Activated CD8-positive, alpha-beta memory T cell treated with anti-CD3 and anti-CD28 coated beads, Interleukin-2, amount 10 ng/mL, durations not matched to agents 7 days and 5 days (primary cell): Measurements from ENCODE around the gene UBR4. TPM values are rescaled to one million over a fixed set of nuclear protein-coding genes. Genes with fewer than 3 reads are reported as not detected.
A peak's percentile ranks its signal among the peaks of the same experiment; 100 is the strongest.
"Not testable (repeated sequence)": the region's sequence is repeated elsewhere in the genome, so short reads cannot be mapped to it uniquely, and the experiment has no call there.

Experiments
- ATAC-seq: fragments of 150-1000 bp; cut with Tn5 transposase; one replicate; pipeline ENCODE4 v1.10.0; 2021; ENCODE audit warnings: moderate library complexity
- CTCF ChIA-PET: fragments of 350-600 bp; sonication (Branson Sonifier 250); formaldehyde crosslinking; loops from one replicate; lab custom pipeline; 2021; ENCODE audit warnings: antibody characterized with exemption; lab: Charles Lee
- DNase-seq: peaks from one replicate; pipeline ENCODE4 v3.0.0-alpha.2; 2020
- H3K27ac Mint-ChIP-seq: one replicate; pipeline ENCODE4 v1.8.0; 2021; ENCODE audit warnings: mild to moderate bottlenecking, mixed read lengths
- H3K27me3 Mint-ChIP-seq: one replicate; pipeline ENCODE4 v1.8.0; 2021; ENCODE audit warnings: mixed read lengths
- H3K36me3 Mint-ChIP-seq: one replicate; pipeline ENCODE4 v1.8.0; 2021; ENCODE audit warnings: mild to moderate bottlenecking, mixed read lengths
- H3K4me1 Mint-ChIP-seq: one replicate; pipeline ENCODE4 v1.8.0; 2021; ENCODE audit warnings: mixed read lengths
- H3K4me3 Mint-ChIP-seq: one replicate; pipeline ENCODE4 v1.8.0; 2021; ENCODE audit warnings: mild to moderate bottlenecking, moderate library complexity, mixed read lengths
- H3K9me3 Mint-ChIP-seq: one replicate; pipeline ENCODE4 v1.8.0; 2022; ENCODE audit warnings: low read depth, mixed read lengths
- total RNA-seq, 2 experiments: library from RNA; stranded (reverse); gene quantifications; one replicate each; pipeline ENCODE4 v1.2.3, GENCODE V29; 2021

The UBR4 gene
- total RNA-seq, 2 experiments from 2014 or later: 140 to 144 TPM

DNA sequence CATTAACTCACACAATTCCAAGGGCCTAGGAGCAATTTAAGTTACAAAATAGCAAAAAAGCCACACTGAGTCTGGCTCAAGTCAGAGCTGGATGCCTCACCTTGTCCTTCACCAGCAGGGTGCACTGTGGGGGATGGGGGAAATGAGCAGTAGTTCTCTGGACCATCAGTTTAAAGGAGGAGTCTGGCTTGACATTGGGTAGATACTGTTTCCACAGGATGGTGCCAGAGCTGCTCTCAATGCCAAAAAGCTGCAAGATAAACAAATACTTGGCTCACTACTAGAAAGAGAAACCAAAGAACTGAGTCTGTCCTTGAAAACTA, 22.4 kb upstream of the UBR4 start:
- H3K27me3 Mint-ChIP-seq: no peaks in the 10 kb centered on the region
- peaks cover 29% of the 10 kb centered on the region for H3K36me3 Mint-ChIP-seq
- no peak overlapping the region for H3K27ac Mint-ChIP-seq
- H3K4me1 Mint-ChIP-seq: peaks cover 3% of the 10 kb centered on the region
- H3K9me3 Mint-ChIP-seq: no peaks in the 10 kb centered on the region
- no peak for DNase-seq
- ATAC-seq: no peak
- CTCF ChIA-PET: interaction anchor here (0.8 to 1.2 kb wide), 2 partner anchors 419 to 421 kb away, joined by 4 read pairs; no protein-coding TSS in a partner anchor
- no peak overlapping the region for H3K4me3 Mint-ChIP-seq

DNA sequence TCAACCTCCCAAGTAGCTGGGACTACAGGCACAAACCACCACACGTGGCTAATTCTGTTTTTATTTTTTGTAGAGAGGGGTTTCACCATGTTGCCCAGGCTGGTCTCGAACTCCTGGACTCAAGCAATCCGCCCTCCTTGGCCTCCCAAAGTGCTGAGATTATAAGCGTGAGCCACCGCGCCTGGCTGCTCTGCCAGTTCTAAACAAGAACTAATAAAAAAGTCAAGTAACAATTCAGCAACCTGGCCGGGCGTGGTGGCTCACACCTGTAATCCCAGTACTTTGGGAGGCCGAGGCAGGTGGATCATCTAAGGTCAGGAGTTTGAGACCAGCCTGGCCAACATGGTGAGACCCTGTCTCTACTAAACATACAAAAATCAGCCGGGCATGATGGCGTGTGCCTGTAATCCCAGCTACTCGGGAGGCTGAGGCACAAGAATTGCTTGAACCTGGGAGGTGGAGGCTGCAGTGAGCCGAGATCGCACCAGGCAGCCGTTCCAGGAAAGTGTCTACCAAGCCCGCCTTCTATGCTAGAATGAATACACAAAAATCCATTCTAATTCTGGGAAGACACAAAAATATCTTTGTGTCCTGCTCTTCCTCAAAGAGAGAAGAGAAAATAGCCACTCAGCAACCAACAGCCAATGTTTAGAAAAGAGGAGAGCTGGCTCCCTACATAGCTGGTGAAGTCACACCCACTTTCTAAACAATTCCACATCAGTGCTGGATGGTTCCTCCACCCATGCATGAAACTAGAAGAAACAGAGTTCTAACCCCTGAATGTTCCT, 21.9 kb upstream of the UBR4 start:
- not testable (repeated sequence) for H3K4me3 Mint-ChIP-seq, H3K9me3 Mint-ChIP-seq, H3K27me3 Mint-ChIP-seq, H3K4me1 Mint-ChIP-seq, DNase-seq, ATAC-seq, H3K27ac Mint-ChIP-seq
- CTCF ChIA-PET: interaction anchor here (0.8 to 1.2 kb wide), 2 partner anchors 419 to 422 kb away, joined by 4 read pairs; no protein-coding TSS in a partner anchor
- H3K36me3 Mint-ChIP-seq: peaks cover 30% of the 10 kb centered on the region

DNA sequence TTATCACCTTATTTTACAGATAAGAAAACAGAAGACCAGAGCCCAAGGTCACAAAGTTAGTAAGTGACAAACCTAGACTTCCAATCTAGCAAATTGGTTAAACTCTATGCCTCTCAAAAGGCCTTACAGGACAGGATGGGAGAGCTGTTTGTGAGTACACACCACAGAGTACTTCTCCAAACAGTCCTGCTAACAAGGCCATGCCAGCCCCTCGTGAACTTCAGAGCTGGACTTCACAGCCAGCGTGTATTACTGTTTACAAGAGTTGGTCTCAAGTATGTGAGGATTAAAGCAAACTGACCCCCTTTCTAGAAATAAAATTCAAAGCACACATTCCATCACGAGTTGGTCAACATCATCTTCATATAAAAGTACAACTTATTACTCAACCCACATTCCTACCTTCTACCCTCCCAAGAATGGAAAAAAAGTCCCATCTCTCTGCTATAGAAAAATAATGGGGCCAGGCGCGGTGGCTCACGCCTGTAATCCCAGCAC, 19.8 kb upstream of the UBR4 start:
- H3K9me3 Mint-ChIP-seq: no peaks in the 10 kb centered on the region
- H3K27ac Mint-ChIP-seq: no peak overlapping the region
- DNase-seq: no peak
- ATAC-seq: no peak
- CTCF ChIA-PET: interaction anchor here (2.2 kb wide), 1 partner anchor 11 kb away, joined by 5 read pairs; no protein-coding TSS in a partner anchor
- H3K4me3 Mint-ChIP-seq: no peak overlapping the region
- no peaks in the 10 kb centered on the region for H3K27me3 Mint-ChIP-seq
- H3K4me1 Mint-ChIP-seq: peaks cover 6% of the 10 kb centered on the region
- H3K36me3 Mint-ChIP-seq: peaks cover 31% of the 10 kb centered on the region

GRCh38 chr1:19229229-19229628, 19.2 kb upstream of the UBR4 start:
- H3K4me1 Mint-ChIP-seq: peaks cover 6% of the 10 kb centered on the region
- DNase-seq: no peak
- peaks cover 36% of the 10 kb centered on the region for H3K36me3 Mint-ChIP-seq
- no peak overlapping the region for H3K4me3 Mint-ChIP-seq
- no peak overlapping the region for H3K27ac Mint-ChIP-seq
- no peaks in the 10 kb centered on the region for H3K9me3 Mint-ChIP-seq
- no peak for ATAC-seq
- CTCF ChIA-PET: interaction anchor here (2.2 kb wide), 1 partner anchor 12 kb away, joined by 5 read pairs; no protein-coding TSS in a partner anchor
- H3K27me3 Mint-ChIP-seq: no peaks in the 10 kb centered on the region

DNA sequence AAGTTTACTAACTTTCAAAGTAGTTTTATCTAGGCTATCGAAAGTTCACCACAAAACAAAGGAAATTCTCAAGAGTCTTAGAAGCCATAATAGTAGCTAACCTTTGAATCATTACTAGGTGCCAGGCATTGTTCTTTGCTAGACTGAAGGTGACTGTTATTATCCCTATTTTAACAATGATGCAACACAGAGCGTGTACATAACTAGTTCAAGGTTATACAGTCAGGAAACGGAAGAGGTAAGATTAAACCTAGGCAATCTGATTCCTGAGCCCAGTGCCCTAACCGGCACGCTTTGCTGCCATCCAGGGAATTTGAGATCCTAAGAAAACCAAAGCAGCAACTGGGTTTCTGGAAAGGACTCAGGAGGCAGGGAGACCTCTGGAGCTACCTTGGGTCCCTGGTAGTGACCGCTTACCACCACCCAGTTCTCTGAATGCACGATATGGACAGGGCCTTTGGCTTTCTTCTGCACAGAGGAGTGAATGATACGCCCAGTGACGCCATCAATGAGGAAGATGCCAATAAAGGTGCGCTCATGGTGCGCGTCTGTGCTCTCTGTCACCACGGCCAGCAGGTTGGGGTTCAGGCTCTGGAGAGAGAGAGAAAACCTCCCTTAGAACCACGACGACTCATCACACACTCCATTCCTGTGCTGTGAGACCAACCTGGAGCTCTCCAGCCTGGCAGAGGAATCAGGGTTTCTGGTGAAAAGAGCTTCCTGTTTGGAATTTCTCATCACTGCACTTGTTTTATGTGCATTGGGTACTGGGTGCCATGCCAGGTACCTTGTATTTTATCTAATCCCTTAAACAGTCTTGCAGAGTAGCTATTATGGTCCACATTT, 13.1 kb upstream of the UBR4 start:
- DNase-seq (no peak), ATAC-seq (no peak)
- CTCF ChIA-PET: interaction anchor here (1.0 to 1.2 kb wide), 2 partner anchors 16 to 18 kb away, joined by 3 to 4 read pairs; no protein-coding TSS in a partner anchor
- no peaks in the 10 kb centered on the region for H3K27me3 Mint-ChIP-seq
- H3K4me3 Mint-ChIP-seq: no peak overlapping the region
- H3K4me1 Mint-ChIP-seq: peaks cover 9% of the 10 kb centered on the region
- H3K27ac Mint-ChIP-seq: no peak overlapping the region
- H3K9me3 Mint-ChIP-seq: no peaks in the 10 kb centered on the region
- peaks cover 55% of the 10 kb centered on the region for H3K36me3 Mint-ChIP-seq

GRCh38 chr1:19222573-19222972, 12.5 kb upstream of the UBR4 start:
- CTCF ChIA-PET: interaction anchor here (1.0 to 1.2 kb wide), 2 partner anchors 16 to 19 kb away, joined by 3 to 4 read pairs; no protein-coding TSS in a partner anchor
- no peaks in the 10 kb centered on the region for H3K27me3 Mint-ChIP-seq
- no peak for DNase-seq
- H3K27ac Mint-ChIP-seq: no peak overlapping the region
- ATAC-seq: no peak
- peaks cover 59% of the 10 kb centered on the region for H3K36me3 Mint-ChIP-seq
- no peaks in the 10 kb centered on the region for H3K9me3 Mint-ChIP-seq
- H3K4me3 Mint-ChIP-seq: no peak overlapping the region
- peaks cover 9% of the 10 kb centered on the region for H3K4me1 Mint-ChIP-seq

GRCh38 chr1:19220991-19221390, 10.9 kb upstream of the UBR4 start:
- H3K27me3 Mint-ChIP-seq: no peaks in the 10 kb centered on the region
- no peaks in the 10 kb centered on the region for H3K9me3 Mint-ChIP-seq
- CTCF ChIA-PET: interaction anchor here (0.7 to 2.0 kb wide), 2 partner anchors 22 to 335 kb away, joined by 3 to 4 read pairs; no protein-coding TSS in a partner anchor
- no peak for ATAC-seq
- H3K4me1 Mint-ChIP-seq: peaks cover 9% of the 10 kb centered on the region
- H3K27ac Mint-ChIP-seq: no peak overlapping the region
- no peak overlapping the region for H3K4me3 Mint-ChIP-seq
- peaks cover 61% of the 10 kb centered on the region for H3K36me3 Mint-ChIP-seq
- no peak for DNase-seq

DNA sequence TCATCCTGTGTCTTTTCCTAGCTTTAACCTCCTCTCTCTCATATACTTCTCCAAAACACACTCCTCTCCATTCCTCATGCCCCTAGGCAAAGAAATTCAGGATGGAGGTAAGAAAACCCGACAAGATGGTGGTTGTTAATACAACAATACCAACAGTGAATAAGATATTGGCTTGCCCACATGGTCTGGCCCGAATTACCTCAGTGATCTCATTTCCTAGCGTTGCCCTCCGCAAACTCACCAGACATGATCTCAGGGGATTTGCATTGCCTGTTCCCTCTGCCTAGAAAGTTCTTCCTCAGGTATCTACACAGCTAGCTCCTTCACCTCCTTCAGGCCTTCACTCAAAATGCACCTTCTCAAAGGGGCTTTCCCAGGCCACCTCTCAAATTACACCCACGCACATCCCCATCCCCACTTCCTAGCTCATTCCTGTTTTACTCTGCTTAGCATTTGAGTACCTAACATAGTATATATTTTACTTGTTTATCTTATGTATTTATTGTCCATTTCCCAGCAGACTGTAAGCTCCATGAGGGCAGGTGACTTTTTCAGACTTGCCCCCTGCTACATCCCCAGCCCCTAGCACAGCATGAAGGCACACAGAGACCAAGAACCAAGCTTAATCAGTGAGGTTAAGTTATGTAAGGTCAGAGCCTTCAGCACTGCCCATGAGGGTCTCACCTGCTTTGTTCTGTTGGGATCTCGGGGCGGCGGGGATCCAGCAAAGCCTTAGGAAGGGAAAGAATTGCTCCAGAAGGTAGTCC, 10.2 kb upstream of the UBR4 start:
- Mint-ChIP-seq H3K36me3 (peaks cover 57% of the 10 kb centered on the region), H3K27ac (no peak overlapping the region), H3K9me3 (no peaks in the 10 kb centered on the region), H3K4me1 (peaks cover 11% of the 10 kb centered on the region), H3K27me3 (no peaks in the 10 kb centered on the region), H3K4me3 (no peak overlapping the region)
- CTCF ChIA-PET: interaction anchor here (2.0 kb wide), 1 partner anchor 23 kb away, joined by 4 read pairs; no protein-coding TSS in a partner anchor
- DNase-seq (no peak), ATAC-seq (no peak)

- Mint-ChIP-seq H3K27me3 (no peaks in the 10 kb centered on the region), H3K36me3 (peaks cover 58% of the 10 kb centered on the region), H3K9me3 (no peaks in the 10 kb centered on the region), H3K4me3 (no peak overlapping the region), H3K4me1 (peaks cover 17% of the 10 kb centered on the region), H3K27ac (peak overlapping the region; percentile 9)
- CTCF ChIA-PET: interaction anchor here (1.1 to 2.0 kb wide), 2 partner anchors 24 to 312 kb away, joined by 3 to 4 read pairs; no protein-coding TSS in a partner anchor
- DNase-seq (no peak), ATAC-seq (no peak)
Observed at GRCh38 chr1:19219451-19219850, 9.4 kb upstream of the UBR4 start.

DNA sequence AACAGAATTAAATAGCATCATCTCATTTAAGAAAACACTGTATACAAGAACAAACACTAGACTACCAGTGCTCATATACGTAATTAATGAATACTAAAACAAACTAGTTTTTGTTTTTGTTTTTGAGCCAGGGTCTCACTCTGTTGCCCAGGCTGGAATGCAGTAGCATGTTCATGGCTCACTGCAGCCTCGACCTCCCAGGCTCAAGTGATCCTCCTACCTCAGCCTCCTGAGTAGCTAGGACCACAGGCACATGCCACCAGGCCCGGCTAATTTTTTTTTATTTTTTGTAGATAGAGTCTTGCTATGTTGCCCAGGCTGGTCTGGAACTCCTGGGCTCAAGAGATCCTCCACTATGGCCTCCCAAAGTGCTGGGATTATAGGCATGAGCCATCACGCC, 6.5 kb upstream of the UBR4 start:
- H3K27me3 Mint-ChIP-seq, DNase-seq, H3K9me3 Mint-ChIP-seq, H3K4me3 Mint-ChIP-seq, ATAC-seq: not testable (repeated sequence)
- Mint-ChIP-seq H3K27ac (peak overlapping the region; percentile 7), H3K4me1 (peaks cover 43% of the 10 kb centered on the region), H3K36me3 (peaks cover 53% of the 10 kb centered on the region)
- CTCF ChIA-PET: interaction anchor here (1.1 to 1.5 kb wide), 2 partner anchors 273 to 437 kb away, joined by 3 read pairs; no protein-coding TSS in a partner anchor

DNA sequence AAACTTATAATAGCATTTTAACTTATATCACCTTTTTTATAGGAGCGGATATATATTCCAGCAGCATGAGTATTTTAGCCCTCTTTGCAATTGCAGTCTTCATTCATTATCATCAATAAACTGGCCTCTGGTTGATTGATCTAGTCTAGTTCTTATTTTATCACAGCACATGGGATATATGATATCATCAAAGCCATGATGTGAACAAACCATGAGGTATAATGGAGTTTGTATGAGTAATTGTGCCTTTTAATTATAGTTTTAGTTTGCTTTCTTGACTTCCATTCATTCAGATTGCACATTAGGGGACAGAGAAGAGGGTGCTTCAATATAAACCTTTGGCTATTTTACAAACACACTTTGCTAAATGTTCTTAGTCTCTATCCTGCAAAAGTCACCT, 3.5 kb upstream of the UBR4 start:
- ATAC-seq (no peak), DNase-seq (no peak)
- peaks cover 59% of the 10 kb centered on the region for H3K4me1 Mint-ChIP-seq
- H3K4me3 Mint-ChIP-seq: no peak overlapping the region
- H3K27ac Mint-ChIP-seq: no peak overlapping the region
- no peaks in the 10 kb centered on the region for H3K9me3 Mint-ChIP-seq
- CTCF ChIA-PET: interaction anchor here (1.1 kb wide), 1 partner anchor 27 kb away, joined by 4 read pairs; no protein-coding TSS in a partner anchor
- H3K36me3 Mint-ChIP-seq: peaks cover 32% of the 10 kb centered on the region
- H3K27me3 Mint-ChIP-seq: no peaks in the 10 kb centered on the region

DNA sequence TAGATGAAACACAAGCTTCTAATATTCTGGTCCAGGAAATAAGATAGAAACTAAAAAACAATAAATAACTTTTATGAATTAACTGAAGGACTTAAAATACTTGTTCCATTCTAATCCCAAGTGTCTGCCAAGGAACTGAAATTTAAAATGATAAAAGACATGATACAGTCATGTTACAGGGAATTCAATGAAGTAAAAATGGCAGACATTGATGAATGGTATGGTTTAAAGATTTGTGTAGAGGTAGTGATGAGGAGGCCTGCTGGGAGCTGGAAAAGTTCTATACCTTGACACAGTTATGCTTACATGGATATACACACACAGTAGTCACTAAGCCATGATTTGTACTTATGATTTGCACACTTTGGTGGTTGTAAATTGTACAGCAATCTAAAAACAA, 2.1 kb upstream of the UBR4 start:
- DNase-seq: no peak
- Mint-ChIP-seq H3K36me3 (peaks cover 23% of the 10 kb centered on the region), H3K27ac (peak overlapping the region; percentile 54), H3K4me1 (peaks cover 67% of the 10 kb centered on the region), H3K9me3 (no peaks in the 10 kb centered on the region), H3K27me3 (no peaks in the 10 kb centered on the region), H3K4me3 (peak overlapping the region; percentile 24)
- ATAC-seq: no peak
- CTCF ChIA-PET: interaction anchor here (0.9 to 1.7 kb wide), 4 partner anchors 17 to 442 kb away, joined by 3 to 8 read pairs (median 3); no protein-coding TSS in a partner anchor
